ENCODE measurements around the gene TRIM9. TPM values are rescaled to one million over a fixed set of nuclear protein-coding genes. Genes with fewer than 3 reads are reported as not detected.

TRIM9 gene
- total RNA-seq, 1 experiment from 2014 or later: 4.2 TPM

GRCh38 chr14:50936882-50937281 lies 158.0 kb downstream of the TRIM9 start:
- no peak for DNase-seq (ENCODE audit: low read depth)

- DNase-seq (ENCODE audit: low read depth): no peak
Measured at GRCh38 chr14:50936016-50936340, 158.9 kb downstream of the TRIM9 start.

- no peak for DNase-seq (ENCODE audit: low read depth)
Measured at GRCh38 chr14:50935126-50936015, 159.5 kb downstream of the TRIM9 start.

- no peak for DNase-seq (ENCODE audit: low read depth)
Measured at GRCh38 chr14:50932592-50933495, 162.1 kb downstream of the TRIM9 start.

- DNase-seq (ENCODE audit: low read depth): no peak
Measured at GRCh38 chr14:50932156-50932555, 162.7 kb downstream of the TRIM9 start.

- no peak for DNase-seq (ENCODE audit: low read depth)
Measured at GRCh38 chr14:50931559-50931958, 163.3 kb downstream of the TRIM9 start.

GRCh38 chr14:50929506-50929905 lies 165.4 kb downstream of the TRIM9 start:
- no peak for DNase-seq (ENCODE audit: low read depth)

- DNase-seq (ENCODE audit: low read depth): peak; percentile 33
Measured at GRCh38 chr14:50928002-50928635, 166.8 kb downstream of the TRIM9 start.

- no peak for DNase-seq (ENCODE audit: low read depth)
Measured at GRCh38 chr14:50926851-50927386, 168.0 kb downstream of the TRIM9 start.

Other genes starting within 250 kb of the TRIM9 start
- gene ABHD12B, start 223.1 kb downstream of the TRIM9 start, total RNA-seq (2014; rRNA removed; shearing (Covaris generic)): 0.12 TPM in 1 of 2 replicates, not detected in the other
- gene PYGL, start 150.6 kb downstream of the TRIM9 start, total RNA-seq (2014; rRNA removed; shearing (Covaris generic)): 40.2 and 48.3 TPM in 2 replicates
- gene TMX1, start 145.1 kb upstream of the TRIM9 start, total RNA-seq (2014; rRNA removed; shearing (Covaris generic)): 87.8 and 110 TPM in 2 replicates